Fibroblast of pulmonary artery (primary cell): ENCODE results near the gene DRG2.

ENCODE experiments used
- DNase-seq: peaks from one replicate; pipeline ENCODE4 v3.0.0-alpha.2; 2010; ENCODE audit warnings: low read depth
- H3K4me3 ChIP-seq: replicated peaks from 2 replicates; pipeline ENCODE4 v1.5.1; 2011; ENCODE audit warnings: low read depth, mild to moderate bottlenecking, control low read depth, low read length, moderate library complexity
- TF ChIP-seq, protein P1 (sequence below): IDR thresholded peaks from 2 replicates; pipeline ENCODE4 v1.5.1; 2011; ENCODE audit warnings: mild to moderate bottlenecking, control low read depth, low read length, inconsistent platforms; ENCODE audit errors: missing control alignments

The DRG2 gene

DNA sequence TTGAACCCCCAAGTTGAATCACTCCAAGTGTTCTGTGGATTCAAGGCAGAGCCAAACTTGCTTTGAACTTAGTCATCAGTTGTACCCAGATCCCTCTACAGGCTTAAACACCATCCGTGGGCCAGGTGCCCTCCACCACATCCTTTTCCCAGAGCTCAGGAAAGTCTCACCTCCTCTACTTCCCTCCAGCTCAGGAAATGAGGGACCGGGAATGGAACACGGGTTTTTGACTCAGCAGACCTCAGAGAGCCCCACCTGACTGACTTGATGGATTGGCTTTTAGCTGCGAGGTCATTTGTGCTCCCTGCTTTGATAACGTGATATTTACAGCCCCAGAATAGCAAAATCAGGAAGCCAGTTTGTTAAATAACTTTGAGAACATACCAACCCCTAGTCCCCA, 28.5 kb upstream of the DRG2 start:
- TF ChIP-seq, protein P1, sequence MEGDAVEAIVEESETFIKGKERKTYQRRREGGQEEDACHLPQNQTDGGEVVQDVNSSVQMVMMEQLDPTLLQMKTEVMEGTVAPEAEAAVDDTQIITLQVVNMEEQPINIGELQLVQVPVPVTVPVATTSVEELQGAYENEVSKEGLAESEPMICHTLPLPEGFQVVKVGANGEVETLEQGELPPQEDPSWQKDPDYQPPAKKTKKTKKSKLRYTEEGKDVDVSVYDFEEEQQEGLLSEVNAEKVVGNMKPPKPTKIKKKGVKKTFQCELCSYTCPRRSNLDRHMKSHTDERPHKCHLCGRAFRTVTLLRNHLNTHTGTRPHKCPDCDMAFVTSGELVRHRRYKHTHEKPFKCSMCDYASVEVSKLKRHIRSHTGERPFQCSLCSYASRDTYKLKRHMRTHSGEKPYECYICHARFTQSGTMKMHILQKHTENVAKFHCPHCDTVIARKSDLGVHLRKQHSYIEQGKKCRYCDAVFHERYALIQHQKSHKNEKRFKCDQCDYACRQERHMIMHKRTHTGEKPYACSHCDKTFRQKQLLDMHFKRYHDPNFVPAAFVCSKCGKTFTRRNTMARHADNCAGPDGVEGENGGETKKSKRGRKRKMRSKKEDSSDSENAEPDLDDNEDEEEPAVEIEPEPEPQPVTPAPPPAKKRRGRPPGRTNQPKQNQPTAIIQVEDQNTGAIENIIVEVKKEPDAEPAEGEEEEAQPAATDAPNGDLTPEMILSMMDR: no peak
- H3K4me3 ChIP-seq: no peak overlapping the region
- no peak for DNase-seq

DNA sequence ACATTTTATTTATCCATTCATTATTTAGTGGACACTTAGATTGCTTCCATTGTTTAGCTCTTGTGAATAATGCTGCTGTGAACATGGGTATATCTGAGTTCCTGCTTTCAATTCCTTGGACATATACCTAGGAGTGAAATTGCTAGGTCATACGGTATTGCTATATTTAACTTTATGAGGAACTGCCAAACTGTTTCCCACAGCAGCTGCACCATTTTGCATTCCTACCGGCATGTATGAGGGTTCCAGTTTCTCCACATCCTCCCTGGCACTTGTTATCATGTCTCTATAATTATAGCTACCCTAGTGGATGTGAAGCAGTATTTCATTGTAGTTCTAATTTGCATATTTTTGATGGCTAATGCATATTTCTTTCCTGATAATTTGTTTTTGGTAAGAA, 23.7 kb upstream of the DRG2 start:
- TF ChIP-seq, protein P1: no peak
- H3K4me3 ChIP-seq: no peak overlapping the region
- no peak for DNase-seq

DNA sequence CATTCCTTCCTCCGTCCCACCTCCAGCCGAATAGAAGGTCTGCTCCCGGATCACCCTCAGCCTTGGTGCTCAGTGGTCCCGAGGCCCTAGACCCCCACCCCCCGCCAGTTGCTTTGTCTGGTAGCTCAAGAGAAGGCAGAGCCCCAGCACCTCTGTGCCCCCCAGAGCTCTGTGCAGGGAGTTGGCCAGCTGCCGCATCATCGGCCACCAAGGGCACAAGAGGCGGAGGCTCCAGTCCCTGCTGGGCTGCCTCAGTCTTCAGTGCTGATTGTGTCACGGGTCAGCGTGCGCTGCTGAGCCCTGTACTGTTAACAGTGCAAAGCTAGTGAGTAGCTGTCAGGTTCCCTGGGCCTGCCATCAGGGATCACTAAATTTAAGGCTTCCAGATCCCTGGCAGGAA, 22.2 kb upstream of the DRG2 start:
- H3K4me3 ChIP-seq: no peak overlapping the region
- TF ChIP-seq, protein P1: no peak
- no peak for DNase-seq

DNA sequence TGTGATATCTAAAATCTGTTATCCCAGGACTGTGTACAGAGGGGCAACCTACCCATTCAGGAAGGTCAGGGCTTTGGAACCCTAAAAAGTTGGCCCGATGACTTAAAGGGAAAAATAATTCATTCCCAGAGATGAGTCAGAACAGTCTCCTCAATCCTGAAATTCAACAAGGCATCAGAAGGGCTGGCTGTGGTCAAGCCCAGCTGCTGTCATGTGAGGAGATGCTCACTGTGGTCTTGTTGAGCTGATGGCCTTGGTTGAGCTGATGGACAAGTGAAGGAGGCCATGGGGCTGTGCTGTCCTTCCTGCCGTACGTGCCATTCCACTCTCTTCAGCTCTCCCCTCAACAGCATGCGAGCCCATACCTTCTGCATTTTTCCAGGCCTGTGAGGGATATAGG, 20.9 kb upstream of the DRG2 start:
- no peak for DNase-seq
- TF ChIP-seq, protein P1: no peak
- no peak overlapping the region for H3K4me3 ChIP-seq

DNA sequence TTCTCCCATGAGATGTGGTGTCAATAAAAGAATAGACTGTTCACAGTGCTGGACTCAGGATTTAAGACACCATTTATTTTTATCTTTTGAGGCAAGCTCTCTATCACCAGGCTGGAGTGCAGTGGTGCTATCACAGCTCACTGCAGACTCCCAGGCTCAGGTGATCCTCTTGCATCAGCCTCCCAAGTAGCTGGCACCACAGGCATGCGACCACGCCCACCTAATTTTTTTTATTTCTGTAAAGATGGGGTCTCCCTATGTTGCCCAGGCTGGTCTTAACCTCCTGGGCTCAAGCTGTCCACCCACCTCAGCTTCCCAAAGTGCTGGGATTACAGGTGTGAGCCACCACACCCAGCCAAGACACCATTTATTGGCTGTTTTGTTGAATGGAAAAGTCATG, 18.6 kb upstream of the DRG2 start:
- TF ChIP-seq, protein P1: no peak
- no peak overlapping the region for H3K4me3 ChIP-seq
- no peak for DNase-seq

DNA sequence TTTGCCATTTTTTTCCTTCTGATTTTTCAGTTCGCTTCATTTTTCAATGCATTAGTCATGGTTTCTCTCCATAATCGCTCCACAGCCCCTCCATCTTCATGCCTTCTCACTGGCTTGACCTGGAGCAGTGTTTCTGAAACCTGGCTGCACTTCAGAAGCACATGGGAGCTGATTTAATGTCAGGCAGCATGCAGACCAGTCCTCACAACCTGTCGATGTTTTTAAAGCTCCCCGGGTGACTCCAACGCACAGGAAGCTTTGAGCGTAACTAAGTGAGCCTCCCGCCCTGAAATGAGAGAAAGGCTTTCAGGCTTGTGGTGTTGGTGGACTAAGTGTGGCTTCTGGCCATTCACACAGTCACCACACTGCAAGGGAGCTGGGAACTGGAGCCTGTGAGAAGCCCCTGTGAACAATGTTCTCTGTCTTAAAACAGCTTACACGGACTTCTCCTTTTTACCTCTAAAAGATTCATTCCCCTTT, 16.8 kb upstream of the DRG2 start:
- peak overlapping the region; percentile 37 for H3K4me3 ChIP-seq
- peak; percentile 45 for DNase-seq
- TF ChIP-seq, protein P1: no peak

DNA sequence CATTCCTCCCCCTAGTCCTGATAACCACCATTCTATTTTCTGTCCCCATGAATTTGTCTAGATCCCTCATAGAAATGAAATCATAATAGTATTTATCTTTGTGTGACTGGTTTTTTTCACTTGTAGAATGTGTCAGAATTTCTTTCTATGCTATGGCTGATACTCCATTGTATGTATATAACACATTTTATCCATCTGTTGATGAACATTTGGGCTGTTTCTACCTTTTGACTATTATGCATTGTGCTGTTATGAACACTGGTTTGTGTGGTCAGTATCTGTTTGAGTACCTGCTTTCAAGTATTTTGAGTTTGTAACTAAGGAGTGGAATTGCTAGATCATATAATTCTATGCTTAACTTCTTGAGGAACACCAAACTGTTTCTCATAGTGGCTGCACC, 16.0 kb upstream of the DRG2 start:
- TF ChIP-seq, protein P1: no peak
- no peak for DNase-seq
- H3K4me3 ChIP-seq: no peak overlapping the region
